Measurements from ENCODE around the gene IKZF5. TPM values are rescaled to one million over a fixed set of nuclear protein-coding genes. Genes with fewer than 3 reads are reported as not detected.

Gene IKZF5
- total RNA-seq, 1 donor from 2014 or later = 12.4 TPM

- no peak for DNase-seq (ENCODE audit: low spot score in 2 of 2, unreplicated experiment in 2 of 2)
- TF ChIP-seq CTCF (IDR thresholded peaks at IDR 0.05; ENCODE audit: unreplicated experiment) = no peak
- no peaks in the 10 kb centered on the region for H3K9me3 Mint-ChIP-seq
- peaks cover 39% of the 10 kb centered on the region for H3K27me3 Mint-ChIP-seq (ENCODE audit: low read depth)
- H3K4me3 Mint-ChIP-seq = no peak overlapping the region
- no peaks in the 10 kb centered on the region for H3K36me3 Mint-ChIP-seq
- H3K4me1 Mint-ChIP-seq = no peaks in the 10 kb centered on the region
- H3K27ac Mint-ChIP-seq = no peak overlapping the region
Measured at GRCh38 chr10:122974543-122975064, 34.0 kb downstream of the IKZF5 start.

GRCh38 chr10:122974023-122974422 lies 34.6 kb downstream of the IKZF5 start:
- no peaks in the 10 kb centered on the region for H3K36me3 Mint-ChIP-seq
- DNase-seq (ENCODE audit: low spot score in 2 of 2, unreplicated experiment in 2 of 2) = no peak
- TF ChIP-seq CTCF (IDR thresholded peaks at IDR 0.05; ENCODE audit: unreplicated experiment) = no peak
- H3K9me3 Mint-ChIP-seq = peaks cover under 1% of the 10 kb centered on the region
- no peaks in the 10 kb centered on the region for H3K4me1 Mint-ChIP-seq
- H3K27ac Mint-ChIP-seq = no peak overlapping the region
- peaks cover 39% of the 10 kb centered on the region for H3K27me3 Mint-ChIP-seq (ENCODE audit: low read depth)
- no peak overlapping the region for H3K4me3 Mint-ChIP-seq

GRCh38 chr10:122968698-122969097 lies 39.9 kb downstream of the IKZF5 start:
- no peak overlapping the region for H3K27ac Mint-ChIP-seq

GRCh38 chr10:122966879-122967278 lies 41.7 kb downstream of the IKZF5 start:
- Mint-ChIP-seq H3K4me3 (no peak overlapping the region), H3K27ac (no peak overlapping the region), H3K4me1 (no peaks in the 10 kb centered on the region), H3K36me3 (no peaks in the 10 kb centered on the region), H3K9me3 (peaks cover 52% of the 10 kb centered on the region), H3K27me3 (ENCODE audit: low read depth) (peaks cover 22% of the 10 kb centered on the region)
- TF ChIP-seq CTCF (IDR thresholded peaks at IDR 0.05; ENCODE audit: unreplicated experiment) = no peak
- DNase-seq (ENCODE audit: low spot score in 2 of 2, unreplicated experiment in 2 of 2) = no peak

More at GRCh38 chr10:122968698-122969097, 39.9 kb downstream of the IKZF5 start:
- no peak overlapping the region for H3K4me3 Mint-ChIP-seq
- no peaks in the 10 kb centered on the region for H3K4me1 Mint-ChIP-seq
- H3K9me3 Mint-ChIP-seq = peaks cover 42% of the 10 kb centered on the region
- H3K36me3 Mint-ChIP-seq = no peaks in the 10 kb centered on the region
- no peak for DNase-seq (ENCODE audit: low spot score in 2 of 2, unreplicated experiment in 2 of 2)
- TF ChIP-seq CTCF (IDR thresholded peaks at IDR 0.05; ENCODE audit: unreplicated experiment) = no peak
- H3K27me3 Mint-ChIP-seq (ENCODE audit: low read depth) = peaks cover 25% of the 10 kb centered on the region

- H3K4me3 Mint-ChIP-seq = no peak overlapping the region
- H3K36me3 Mint-ChIP-seq = no peaks in the 10 kb centered on the region
- TF ChIP-seq CTCF (IDR thresholded peaks at IDR 0.05; ENCODE audit: unreplicated experiment) = no peak
- H3K9me3 Mint-ChIP-seq = peaks cover 37% of the 10 kb centered on the region
- no peaks in the 10 kb centered on the region for H3K4me1 Mint-ChIP-seq
- no peak overlapping the region for H3K27ac Mint-ChIP-seq
- H3K27me3 Mint-ChIP-seq (ENCODE audit: low read depth) = peaks cover 40% of the 10 kb centered on the region
- no peak for DNase-seq (ENCODE audit: low spot score in 2 of 2, unreplicated experiment in 2 of 2)
Measured at GRCh38 chr10:122962405-122962804, 46.2 kb downstream of the IKZF5 start.

GRCh38 chr10:122957474-122957873 lies 51.1 kb downstream of the IKZF5 start:
- Mint-ChIP-seq H3K9me3 (no peaks in the 10 kb centered on the region), H3K27me3 (ENCODE audit: low read depth) (peaks cover 72% of the 10 kb centered on the region), H3K36me3 (no peaks in the 10 kb centered on the region), H3K4me1 (peaks cover 14% of the 10 kb centered on the region), H3K4me3 (no peak overlapping the region), H3K27ac (no peak overlapping the region)
- DNase-seq (ENCODE audit: low spot score in 2 of 2, unreplicated experiment in 2 of 2) = no peak
- TF ChIP-seq CTCF (IDR thresholded peaks at IDR 0.05; ENCODE audit: unreplicated experiment) = no peak

All from mesothelial cell of epicardium (in vitro differentiated cells).